ENCODE results near the gene FRAT1. TPM values are rescaled to one million over a fixed set of nuclear protein-coding genes. Genes with fewer than 3 reads are reported as not detected.

The FRAT1 gene
- total RNA-seq, 1 experiment from 2014 or later: 1.7 TPM

GRCh38 chr10:97300980-97301379, 18.1 kb upstream of the FRAT1 start:
- ATAC-seq: no peak

GRCh38 chr10:97302088-97302791, 16.8 kb upstream of the FRAT1 start:
- ChIA-PET RAD21 (ENCODE audit: low non-redundant PET in 1 of 2, low total read pairs in 2 of 2, uncharacterized antibody in 2 of 2, unreplicated experiment in 2 of 2) (no interaction called here), CTCF (no interaction called here), POLR2A (no interaction called here)
- Histone ChIP-seq H3K27me3 (ENCODE audit: insufficient read depth, low read length) (no peaks in the 10 kb centered on the region), H3K9me3 (ENCODE audit: control insufficient read depth in 1 of 2, insufficient read depth in 1 of 2, low read depth in 1 of 2, low read length in 2 of 2) (no peaks in the 10 kb centered on the region), H3K4me1 (ENCODE audit: control insufficient read depth in 1 of 2, insufficient read depth in 2 of 2, low read length in 2 of 2) (no peaks in the 10 kb centered on the region), H3K79me2 (ENCODE audit: insufficient read depth, low read length) (no peaks in the 10 kb centered on the region), H3K4me3 (replicated peaks in 1 of 2; ENCODE audit: low read depth in 1 of 2, low read length in 2 of 2) (no peak overlapping the region), H3K9ac (ENCODE audit: low read length) (no peak overlapping the region), H2AFZ (ENCODE audit: low read depth, low read length, poor library complexity, severe bottlenecking) (no peak overlapping the region), H3K36me3 (ENCODE audit: control insufficient read depth in 1 of 2, insufficient read depth in 2 of 2, low read length in 2 of 2) (no peaks in the 10 kb centered on the region), H3K9me2 (ENCODE audit: insufficient read depth) (no peaks in the 10 kb centered on the region), H3K27ac (ENCODE audit: low read depth, low read length) (no peak overlapping the region), H3K4me2 (ENCODE audit: low read length) (no peak overlapping the region), H4K20me1 (ENCODE audit: insufficient read depth) (no peaks in the 10 kb centered on the region)
- ATAC-seq: no peak
- intact Hi-C loops (cut with micrococcal nuclease): no loop called here
- no TSS peak for BruUV-seq (replicated peaks)
- no peak for TF ChIP-seq SP1 (IDR thresholded peaks at IDR 0.05; ENCODE audit: low read depth)
- no peak for TF ChIP-seq POLR2AphosphoS5 (IDR thresholded peaks at IDR 0.05; ENCODE audit: low read depth, low read length)
- no peak for TF ChIP-seq CTCF (IDR thresholded peaks at IDR 0.05 in 2 of 3, conservative IDR thresholded peaks at IDR 0.05 in 1 of 3; ENCODE audit: borderline replicate concordance in 1 of 3, insufficient read depth in 1 of 3, low read depth in 2 of 3, low read length in 2 of 3)
- TF ChIP-seq SIN3A (IDR thresholded peaks at IDR 0.05; ENCODE audit: low read depth): no peak
- TF ChIP-seq EGR1 (IDR thresholded peaks at IDR 0.05; ENCODE audit: low read depth): no peak
- no peak for TF ChIP-seq SRF (IDR thresholded peaks at IDR 0.05; ENCODE audit: low read depth)
- no peak for TF ChIP-seq JUND (IDR thresholded peaks at IDR 0.05)
- no peak for TF ChIP-seq ZNF274 (IDR thresholded peaks at IDR 0.05; ENCODE audit: low read depth, low read length)
- TF ChIP-seq CBX3 (IDR thresholded peaks at IDR 0.05; ENCODE audit: low read depth): no peak
- TF ChIP-seq EZH2 (IDR thresholded peaks at IDR 0.05): no peak
- no peak for TF ChIP-seq ZFX (IDR thresholded peaks at IDR 0.05)
- TF ChIP-seq RAD21 (IDR thresholded peaks at IDR 0.05; ENCODE audit: low read depth): no peak
- no peak for TF ChIP-seq MAX (IDR thresholded peaks at IDR 0.05)
- no peak for TF ChIP-seq FOSL1 (IDR thresholded peaks at IDR 0.05; ENCODE audit: low read depth)
- no peak for DNase-seq (ENCODE audit: low read depth, low spot score)

More at GRCh38 chr10:97300980-97301379, 18.1 kb upstream of the FRAT1 start:
- Histone ChIP-seq H3K27me3 (ENCODE audit: insufficient read depth, low read length) (no peaks in the 10 kb centered on the region), H3K36me3 (ENCODE audit: control insufficient read depth in 1 of 2, insufficient read depth in 2 of 2, low read length in 2 of 2) (no peaks in the 10 kb centered on the region), H4K20me1 (ENCODE audit: insufficient read depth) (no peaks in the 10 kb centered on the region), H3K9me3 (ENCODE audit: control insufficient read depth in 1 of 2, insufficient read depth in 1 of 2, low read depth in 1 of 2, low read length in 2 of 2) (no peaks in the 10 kb centered on the region), H3K4me2 (ENCODE audit: low read length) (no peak overlapping the region), H3K79me2 (ENCODE audit: insufficient read depth, low read length) (no peaks in the 10 kb centered on the region), H2AFZ (ENCODE audit: low read depth, low read length, poor library complexity, severe bottlenecking) (no peak overlapping the region), H3K9ac (ENCODE audit: low read length) (no peak overlapping the region), H3K9me2 (ENCODE audit: insufficient read depth) (no peaks in the 10 kb centered on the region), H3K27ac (ENCODE audit: low read depth, low read length) (no peak overlapping the region), H3K4me1 (ENCODE audit: control insufficient read depth in 1 of 2, insufficient read depth in 2 of 2, low read length in 2 of 2) (no peaks in the 10 kb centered on the region), H3K4me3 (replicated peaks in 1 of 2; ENCODE audit: low read depth in 1 of 2, low read length in 2 of 2) (no peak overlapping the region)
- no TSS peak for BruUV-seq (replicated peaks)
- RAD21 ChIA-PET (ENCODE audit: low non-redundant PET in 1 of 2, low total read pairs in 2 of 2, uncharacterized antibody in 2 of 2, unreplicated experiment in 2 of 2): no interaction called here
- no peak for TF ChIP-seq FOSL1 (IDR thresholded peaks at IDR 0.05; ENCODE audit: low read depth)
- no peak for TF ChIP-seq CEBPB (IDR thresholded peaks at IDR 0.05; ENCODE audit: low read depth)
- TF ChIP-seq ZFX (IDR thresholded peaks at IDR 0.05): no peak
- CTCF ChIA-PET: no interaction called here
- POLR2A ChIA-PET: no interaction called here
- intact Hi-C loops (cut with micrococcal nuclease): no loop called here
- DNase-seq (ENCODE audit: low read depth, low spot score): no peak

Data from HCT116 (cell line).